Jurkat, Clone E6-1 (cell line): ENCODE data around the gene NEDD9.

Source experiments
- DNase-seq: peaks from one replicate; pipeline ENCODE4 v3.0.0-alpha.2; 2011; ENCODE audit warnings: low read depth, low spot score
- H3K4me3 ChIP-seq: 2 replicates; pipeline ENCODE4 v1.5.1; 2011; ENCODE audit warnings: mild to moderate bottlenecking, low read length, control low read depth, moderate library complexity

The NEDD9 gene

DNA sequence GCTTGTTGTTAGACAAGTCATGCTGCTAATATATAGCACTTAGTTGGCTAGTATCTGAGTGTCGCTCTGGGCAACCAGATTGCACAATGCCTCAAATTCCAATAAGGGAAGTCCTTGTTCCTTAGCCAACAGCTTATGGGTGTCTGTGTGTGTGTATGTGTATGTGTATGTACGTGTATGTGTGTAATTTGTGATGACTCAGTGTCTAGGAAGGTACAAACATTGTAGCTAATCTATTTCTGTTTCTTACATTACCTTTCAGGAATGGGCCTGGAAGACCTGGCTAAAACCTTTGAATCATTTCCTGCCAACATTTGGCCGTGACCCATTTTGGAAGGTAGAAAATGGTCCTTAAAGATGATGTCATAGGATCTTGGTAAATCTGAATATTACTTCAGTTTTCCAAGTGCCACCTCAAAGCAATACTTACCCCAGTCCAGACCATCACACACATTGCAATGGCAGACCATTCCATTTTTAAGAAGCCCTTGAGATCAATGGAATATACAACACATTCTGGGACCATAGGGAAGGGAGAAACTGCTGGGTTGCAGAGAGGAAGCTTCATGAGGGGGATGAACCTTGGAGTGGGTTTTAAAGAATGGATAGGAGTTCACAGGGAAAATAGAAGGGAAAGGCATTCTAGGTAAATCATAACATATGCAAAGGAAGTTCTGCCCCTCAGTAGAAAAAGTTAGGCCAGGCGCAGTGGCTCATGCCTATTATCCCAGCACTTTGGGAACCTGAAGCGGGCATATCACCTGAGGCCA lies 25.1 kb downstream of the NEDD9 start:
- no peak for DNase-seq
- no peak overlapping the region for H3K4me3 ChIP-seq

DNA sequence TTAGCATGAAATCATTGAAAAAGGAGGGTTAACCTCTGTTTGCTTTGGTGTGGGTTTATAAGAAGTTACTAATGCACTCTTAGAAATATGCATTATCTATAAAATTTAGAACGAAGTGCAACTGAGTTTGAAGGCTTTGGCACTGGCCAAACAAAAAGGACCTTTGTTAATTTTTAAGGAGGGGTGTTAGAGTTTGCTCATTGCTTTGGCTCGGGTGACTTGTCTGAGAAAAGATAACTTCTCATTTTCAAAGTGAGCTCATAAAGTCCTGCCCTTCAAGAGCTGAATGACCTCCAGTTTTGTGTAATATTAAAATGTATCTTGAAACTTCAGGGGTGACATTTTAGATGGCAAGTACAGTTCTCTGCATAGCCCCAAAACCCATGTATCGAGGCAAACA lies 25.9 kb downstream of the NEDD9 start:
- DNase-seq, result no peak
- H3K4me3 ChIP-seq, result no peak overlapping the region

DNA sequence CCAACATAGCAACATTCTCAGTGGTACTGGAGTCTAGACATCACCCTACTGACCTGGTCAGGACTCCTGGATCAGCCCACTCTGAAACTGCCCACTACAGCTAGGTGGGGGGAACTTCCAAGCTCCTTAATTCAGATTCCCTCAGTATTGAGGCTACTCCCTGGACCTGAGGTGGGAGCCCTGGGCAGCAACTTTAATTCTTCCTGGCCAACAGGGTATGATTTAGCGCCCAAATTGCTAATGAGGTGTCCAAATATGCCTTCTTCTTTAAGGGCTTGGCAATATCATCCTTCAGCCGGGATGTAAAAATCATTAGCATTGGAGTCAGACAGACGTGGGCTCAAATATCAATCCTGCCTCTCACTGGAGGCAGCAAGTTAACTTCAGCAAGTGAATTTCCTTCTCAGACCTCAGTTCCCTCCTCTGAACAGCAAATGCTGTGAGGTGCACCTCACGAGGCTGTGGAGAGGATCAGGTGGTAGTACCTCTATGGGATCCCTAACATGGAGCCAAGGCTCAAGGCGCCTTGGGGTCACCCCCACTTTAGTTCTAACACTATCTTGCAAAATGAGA lies 27.6 kb downstream of the NEDD9 start:
- no peak for DNase-seq
- H3K4me3 ChIP-seq, result no peak overlapping the region

DNA sequence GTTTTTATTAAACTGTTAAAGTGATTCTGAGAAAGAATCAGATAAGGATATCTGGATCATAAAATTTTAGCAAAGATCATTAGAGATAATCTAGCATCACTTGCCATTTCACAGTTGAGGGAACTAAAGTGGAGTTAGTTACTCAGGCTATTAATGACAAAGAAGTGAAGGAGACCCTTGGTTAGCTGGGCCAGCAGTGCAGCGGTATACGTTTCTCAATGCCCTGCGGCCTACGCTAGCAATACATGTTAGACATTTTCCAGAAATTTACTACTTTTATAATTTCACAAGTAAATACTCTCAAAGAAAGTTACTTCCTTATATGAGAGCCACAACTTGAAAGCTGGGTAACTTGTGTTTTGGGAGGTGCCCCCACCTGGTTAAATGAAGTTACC lies 28.5 kb downstream of the NEDD9 start:
- no peak for DNase-seq
- H3K4me3 ChIP-seq, result no peak overlapping the region

DNA sequence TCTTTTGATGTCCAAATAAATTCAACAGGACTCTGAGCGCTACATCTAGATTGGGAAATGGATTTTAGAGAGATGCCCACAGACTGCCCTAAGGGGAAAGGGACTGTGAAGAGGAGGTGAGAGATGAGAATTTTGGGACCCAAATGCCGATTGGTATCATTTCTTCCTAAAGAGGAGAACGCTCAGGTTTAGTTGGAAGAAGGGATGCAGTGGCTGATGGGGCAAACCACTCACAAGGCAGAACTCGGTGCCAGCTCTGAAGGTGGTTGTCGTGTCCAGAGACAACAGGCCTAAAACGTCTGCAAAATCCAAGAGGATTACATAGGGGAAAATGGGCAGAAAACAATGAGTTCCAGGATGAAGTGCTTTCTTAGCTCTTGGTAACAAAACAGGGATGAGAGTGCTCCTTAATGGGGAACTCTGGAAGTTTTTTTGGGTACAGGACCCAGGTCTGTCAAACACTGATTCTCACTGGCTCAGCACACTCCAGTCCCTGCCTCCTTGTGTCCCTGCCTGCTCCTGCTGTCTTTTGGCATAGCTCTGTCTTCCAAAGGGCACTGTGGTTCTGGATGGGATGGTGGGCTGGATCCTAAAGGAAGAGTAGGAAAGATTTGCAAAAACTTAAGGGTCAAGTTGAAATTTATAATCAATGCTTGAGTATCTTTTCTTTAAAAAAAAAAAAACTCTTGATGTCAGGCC lies 29.0 kb downstream of the NEDD9 start:
- no peak for DNase-seq
- no peak overlapping the region for H3K4me3 ChIP-seq

- no peak for DNase-seq
- no peak overlapping the region for H3K4me3 ChIP-seq
Observed at GRCh38 chr6:11202513-11203305, 29.8 kb downstream of the NEDD9 start.

GRCh38 chr6:11201772-11202512 lies 30.5 kb downstream of the NEDD9 start:
- no peak for DNase-seq
- H3K4me3 ChIP-seq, result no peak overlapping the region

GRCh38 chr6:11201015-11201414 lies 31.5 kb downstream of the NEDD9 start:
- H3K4me3 ChIP-seq, result no peak overlapping the region
- no peak for DNase-seq

DNA sequence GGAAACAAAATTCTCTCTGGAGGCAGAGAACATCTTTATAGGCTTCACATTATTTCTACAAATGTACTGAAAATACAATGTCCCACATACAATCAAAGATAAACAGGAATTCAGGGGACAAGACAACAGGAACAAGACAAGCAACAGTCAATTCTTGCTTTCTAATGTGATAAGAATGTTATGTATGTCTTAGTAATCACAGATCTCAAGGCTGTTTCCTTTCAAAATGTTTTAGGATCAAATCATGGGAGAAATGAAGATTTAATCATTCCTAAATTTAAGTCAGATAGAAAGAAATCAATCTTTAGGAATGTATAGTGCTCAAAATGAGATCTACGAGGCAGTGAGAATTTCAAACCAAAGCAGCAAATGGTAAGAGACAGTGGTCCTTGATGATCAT lies 32.1 kb downstream of the NEDD9 start:
- H3K4me3 ChIP-seq, result no peak overlapping the region
- no peak for DNase-seq

GRCh38 chr6:11198663-11199603 lies 33.5 kb downstream of the NEDD9 start:
- DNase-seq, result peak; percentile 96
- no peak overlapping the region for H3K4me3 ChIP-seq

DNA sequence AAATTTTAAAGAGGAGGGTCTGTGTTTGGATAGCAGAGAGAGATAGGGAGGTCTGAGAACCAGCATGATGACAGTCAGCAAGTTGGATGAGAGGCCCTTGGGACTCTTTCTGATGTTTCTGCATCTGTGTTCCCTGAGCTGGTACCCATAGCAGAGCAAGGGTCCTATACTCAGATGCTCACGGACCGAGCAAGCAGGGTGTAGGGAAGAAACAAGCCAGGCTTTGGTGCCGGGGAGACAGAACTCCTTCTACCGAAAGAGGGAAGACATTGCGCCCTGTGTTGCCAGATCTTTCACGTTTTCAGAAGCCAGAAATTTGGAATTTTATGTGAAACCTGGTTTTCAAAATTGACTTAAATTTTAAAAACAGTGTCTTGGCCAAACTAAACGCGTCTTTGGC lies 34.6 kb downstream of the NEDD9 start:
- H3K4me3 ChIP-seq, result no peak overlapping the region
- no peak for DNase-seq

GRCh38 chr6:11197175-11197536 lies 35.3 kb downstream of the NEDD9 start:
- DNase-seq, result no peak
- no peak overlapping the region for H3K4me3 ChIP-seq

DNA sequence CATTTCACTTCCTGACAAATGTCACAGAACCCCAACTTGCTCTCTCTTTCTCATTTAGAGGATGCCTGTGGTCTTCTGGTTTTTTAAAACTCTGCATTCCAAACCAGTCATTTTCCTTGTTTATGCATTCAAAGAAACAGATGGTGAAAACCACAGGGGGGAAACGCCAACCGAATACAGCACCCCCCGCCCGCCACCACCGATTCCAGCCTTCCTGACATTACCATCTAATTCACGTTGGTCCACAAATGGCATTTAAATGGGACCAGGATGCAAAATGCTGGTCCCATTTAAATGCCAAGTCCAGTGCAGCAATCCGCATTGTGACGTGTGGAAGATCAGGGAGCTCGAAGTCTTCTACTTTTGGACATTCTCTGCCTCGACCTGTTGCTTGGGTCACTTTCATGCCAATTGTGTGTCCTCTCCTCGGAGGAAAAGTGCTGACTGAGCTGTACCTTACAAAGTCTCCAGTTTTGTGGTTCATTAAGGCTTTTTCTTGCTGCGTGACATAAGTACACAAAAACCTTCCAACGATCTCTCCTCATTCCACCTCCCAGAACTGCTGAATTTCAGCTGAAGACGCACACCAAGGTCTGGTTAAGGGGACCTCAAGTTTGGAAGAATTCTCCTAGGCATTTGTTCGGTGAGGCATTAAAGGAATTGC lies 35.8 kb downstream of the NEDD9 start:
- DNase-seq, result peak; percentile 44
- no peak overlapping the region; the same call in 1 of the 2 replicates for H3K4me3 ChIP-seq

DNA sequence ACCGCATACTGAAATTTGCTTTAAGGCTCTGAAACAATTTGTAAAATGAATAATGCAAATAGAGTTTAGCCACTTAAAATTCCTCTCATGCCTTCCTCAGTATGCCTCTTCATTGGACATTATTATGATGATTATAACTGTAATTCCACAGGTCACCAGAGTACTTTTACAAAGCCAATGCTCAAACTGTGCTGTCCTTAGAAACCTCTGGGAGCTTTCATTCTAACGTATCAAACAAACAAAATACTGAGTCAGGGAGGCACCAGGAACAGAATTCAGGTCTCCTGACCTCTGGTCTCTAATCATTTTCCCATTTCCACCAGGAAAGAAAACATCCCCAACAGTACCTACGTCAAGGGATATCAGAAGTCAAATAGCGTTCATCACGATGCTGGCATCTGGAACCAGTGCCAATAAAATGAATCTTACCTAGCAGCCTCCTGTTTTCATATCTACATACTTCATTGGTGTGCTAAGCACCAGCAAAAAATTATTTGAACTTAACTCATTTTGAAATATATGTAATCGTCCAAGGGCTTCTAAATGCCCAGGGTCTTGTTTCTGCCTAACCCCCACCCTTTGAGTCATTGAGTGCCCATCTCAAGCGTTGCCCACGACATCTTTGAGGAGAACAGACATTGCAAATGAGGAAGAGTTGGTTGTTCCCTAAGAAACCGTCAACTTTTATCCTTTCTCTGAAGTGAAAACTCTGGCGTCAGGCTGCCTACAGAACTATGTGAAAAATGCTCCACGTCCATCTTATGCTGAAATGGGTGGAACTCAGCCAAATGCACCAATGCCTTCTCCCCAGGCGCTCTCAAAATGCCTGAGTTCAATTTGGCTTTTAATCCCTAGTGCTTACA lies 37.9 kb downstream of the NEDD9 start:
- no peak for DNase-seq
- no peak overlapping the region for H3K4me3 ChIP-seq

GRCh38 chr6:11193434-11193833 lies 39.0 kb downstream of the NEDD9 start:
- DNase-seq, result no peak
- H3K4me3 ChIP-seq, result no peak overlapping the region

GRCh38 chr6:11192167-11192566 lies 40.3 kb downstream of the NEDD9 start:
- no peak for DNase-seq
- H3K4me3 ChIP-seq, result no peak overlapping the region
